IMR-90 (cell line): ENCODE data around the gene CD209. TPM values are rescaled to one million over a fixed set of nuclear protein-coding genes. Genes with fewer than 3 reads are reported as not detected.
"Not testable (repeated sequence)": the region's sequence is repeated elsewhere in the genome, so short reads cannot be mapped to it uniquely, and the experiment has no call there.

Source experiments
- ATAC-seq: fragments of 200-7000 bp; cut with Tn5 transposase; 2 replicates; pipeline ENCODE4 v1.9.1; 2020; ENCODE audit warnings: low read depth, mild to moderate bottlenecking, moderate library complexity
- BruUV-seq: library from RNA; stranded (reverse); fragments of 400-500 nt; replicated peaks from 2 replicates; lab custom pipeline; 2021; lab: Mats Ljungman, UMichigan
- CTCF ChIA-PET: fragments of 300-600 bp; formaldehyde crosslinking; extraction: SDS; loops from one replicate; lab custom pipeline; 2021; ENCODE audit warnings: antibody characterized with exemption; lab: Yijun Ruan, JAX
- POLR2A ChIA-PET: fragments of 300-600 bp; sonication (Branson Sonifier 250); formaldehyde crosslinking; loops from one replicate; lab custom pipeline; 2022; ENCODE audit warnings: antibody characterized with exemption; ENCODE audit not compliant: unreplicated experiment; lab: Charles Lee
- DNase-seq: peaks from one replicate; pipeline ENCODE4 v3.0.0; 2013
- H2AFZ ChIP-seq: replicated peaks from 2 replicates; pipeline ENCODE3; 2013; ENCODE audit warnings: low read length, mild to moderate bottlenecking; ENCODE audit not compliant: poor library complexity
- H2AK5ac ChIP-seq: 2 replicates; pipeline ENCODE4 v1.6.1; 2013; ENCODE audit warnings: low read depth, low read length, inconsistent platforms
- H2AK9ac ChIP-seq: replicated peaks from 2 replicates; pipeline ENCODE3; 2013; ENCODE audit warnings: mild to moderate bottlenecking, low read depth, low read length, moderate library complexity; ENCODE audit not compliant: poor library complexity
- H2BK120ac ChIP-seq: 2 replicates; pipeline ENCODE4 v1.6.1; 2013; ENCODE audit warnings: low read depth, low read length, inconsistent platforms
- H2BK15ac ChIP-seq: 3 replicates; pipeline ENCODE4 v1.6.1; 2013; ENCODE audit warnings: low read depth, low read length, inconsistent platforms
- H2BK20ac ChIP-seq: 2 replicates; pipeline ENCODE4 v1.6.1; 2013; ENCODE audit warnings: low read depth, mild to moderate bottlenecking, inconsistent platforms, low read length, moderate library complexity
- H2BK5ac ChIP-seq: 2 replicates; pipeline ENCODE4 v1.6.1; 2013; ENCODE audit warnings: mild to moderate bottlenecking, low read depth, low read length, inconsistent platforms; ENCODE audit not compliant: poor library complexity, severe bottlenecking
- H3K14ac ChIP-seq: replicated peaks from 2 replicates; pipeline ENCODE4 v1.6.1; 2013; ENCODE audit warnings: low read depth, low read length, inconsistent platforms
- H3K18ac ChIP-seq: 2 replicates; pipeline ENCODE4 v1.6.1; 2013; ENCODE audit warnings: low read depth, low read length, control low read depth
- H3K23ac ChIP-seq: 2 replicates; pipeline ENCODE4 v1.6.1; 2013; ENCODE audit warnings: low read depth, low read length, inconsistent platforms
- H3K27ac ChIP-seq: 2 replicates; pipeline ENCODE4 v1.5.1; 2013; ENCODE audit warnings: mild to moderate bottlenecking, control low read depth, low read length; ENCODE audit not compliant: insufficient read depth
- H3K27me3 ChIP-seq: 2 replicates; pipeline ENCODE4 v1.6.1; 2013; ENCODE audit warnings: low read length; ENCODE audit not compliant: control insufficient read depth, insufficient read depth
- H3K36me3 ChIP-seq: 2 replicates; pipeline ENCODE4 v1.6.1; 2013; ENCODE audit warnings: low read length, mixed read lengths; ENCODE audit not compliant: control insufficient read depth, insufficient read depth
- H3K4ac ChIP-seq: 2 replicates; pipeline ENCODE4 v1.6.1; 2013; ENCODE audit warnings: low read depth, low read length, inconsistent platforms
- H3K4me1 ChIP-seq: 2 replicates; pipeline ENCODE4 v1.6.1; 2013; ENCODE audit warnings: low read length, mixed read lengths; ENCODE audit not compliant: control insufficient read depth, insufficient read depth
- H3K4me2 ChIP-seq: 2 replicates; pipeline ENCODE4 v1.6.1; 2013; ENCODE audit warnings: low read depth, mild to moderate bottlenecking, control low read depth, low read length, moderate library complexity
- H3K4me3 ChIP-seq: 2 replicates; pipeline ENCODE4 v1.5.1; 2013; ENCODE audit warnings: low read depth, mild to moderate bottlenecking, control low read depth, low read length, moderate library complexity; ENCODE audit not compliant: insufficient read depth
- H3K56ac ChIP-seq: 2 replicates; pipeline ENCODE4 v1.6.1; 2013; ENCODE audit warnings: low read length, inconsistent platforms; ENCODE audit not compliant: insufficient read depth; ENCODE audit errors: extremely low read depth
- H3K79me1 ChIP-seq, 2 experiments: 2 replicates each; pipeline ENCODE4 v1.6.1; 2013; ENCODE audit warnings: low read length in 2 of 2, inconsistent platforms in 1 of 2, low read depth in 1 of 2
- H3K9ac ChIP-seq: 2 replicates; pipeline ENCODE4 v1.6.1; 2013; ENCODE audit warnings: low read depth, low read length, control low read depth
- H3K9me1 ChIP-seq: 2 replicates; pipeline ENCODE4 v1.6.1; 2013; ENCODE audit warnings: low read length, inconsistent platforms; ENCODE audit not compliant: insufficient read depth
- H3K9me3 ChIP-seq: 2 replicates; pipeline ENCODE4 v1.6.1; 2013; ENCODE audit warnings: low read length; ENCODE audit not compliant: control insufficient read depth, insufficient read depth
- H4K20me1 ChIP-seq: 2 replicates; pipeline ENCODE4 v1.6.1; 2013; ENCODE audit warnings: low read length, inconsistent platforms; ENCODE audit not compliant: insufficient read depth
- H4K5ac ChIP-seq: 2 replicates; pipeline ENCODE4 v1.6.1; 2013; ENCODE audit warnings: mild to moderate bottlenecking, low read depth, low read length, control low read depth
- H4K8ac ChIP-seq, 2 experiments: 2 replicates each; pipeline ENCODE4 v1.6.1; 2013; ENCODE audit warnings: low read depth in 2 of 2, low read length in 2 of 2, control low read depth in 1 of 2, inconsistent platforms in 1 of 2
- H4K91ac ChIP-seq: 2 replicates; pipeline ENCODE4 v1.6.1; 2013; ENCODE audit warnings: low read depth, low read length, inconsistent platforms; ENCODE audit not compliant: insufficient read depth
- WGBS, 2 experiments: methylation state at CpG; one replicate each; pipeline versions ENCODE4 v1.1.5 to v1.1.7; 2013; ENCODE audit warnings: missing lambda C conversion rate in 2 of 2; ENCODE audit not compliant: insufficient read length in 1 of 2; ENCODE audit errors: extremely low coverage in 2 of 2; 5-methylcytosine and 5-hydroxymethylcytosine counted together
- dilution Hi-C: fragments of 300-500 bp; cut with HindIII; formaldehyde crosslinking; loops from one replicate; pipeline ENCODE4 v1.14.3; 2018; ENCODE audit warnings: low sequenced_read_pairs; ENCODE audit not compliant: unreplicated experiment
- in situ Hi-C: fragments of 300-500 bp; cut with MboI; formaldehyde crosslinking; loops from 3 replicates; pipeline ENCODE4 v1.14.3; 2019; ENCODE audit warnings: low sequenced_read_pairs, inconsistent platforms, mixed read lengths
- intact Hi-C: fragments of 100-400 bp; cut with micrococcal nuclease; formaldehyde crosslinking; loops from 2 replicates; pipeline ENCODE4 v1.10.0; 2022
- polyA plus RNA-seq, 3 experiments: library from polyadenylated mRNA; depleted of rRNA; stranded (reverse); fragments of >200 nt; gene quantifications; 2 replicates each; pipeline ENCODE4 v1.2.3, GENCODE V29; 2012; ENCODE audit warnings: low replicate concordance in 1 of 3
- total RNA-seq: library from RNA; depleted of rRNA; stranded (reverse); fragments of >200 nt; gene quantifications from 2 replicates; pipeline ENCODE4 v1.2.3, GENCODE V29; 2012

Gene CD209
- total and polyA plus RNA-seq, 2 of the 4 experiments (the other 2 are of a cell fraction): not detected

- POLR2A ChIA-PET: not testable (repeated sequence)
Measured at GRCh38 chr19:7746306-7746705, 1.0 kb downstream of the CD209 start.

More at GRCh38 chr19:7746306-7746705, 1.0 kb downstream of the CD209 start:
- H3K14ac ChIP-seq, H3K27me3 ChIP-seq, H3K79me1 ChIP-seq, H4K5ac ChIP-seq, H3K56ac ChIP-seq, in situ Hi-C loops, H3K18ac ChIP-seq, H3K9ac ChIP-seq, H3K36me3 ChIP-seq, H4K91ac ChIP-seq, H2BK15ac ChIP-seq, H3K23ac ChIP-seq, H2AFZ ChIP-seq, BruUV-seq, H3K9me3 ChIP-seq, H3K4me1 ChIP-seq, H3K9me1 ChIP-seq, intact Hi-C loops, H2AK9ac ChIP-seq, H4K20me1 ChIP-seq, H4K8ac ChIP-seq, CTCF ChIA-PET, H3K4me2 ChIP-seq, H3K4ac ChIP-seq, H3K4me3 ChIP-seq, H2BK120ac ChIP-seq, H2BK20ac ChIP-seq, DNase-seq, H2BK5ac ChIP-seq, H3K27ac ChIP-seq, H2AK5ac ChIP-seq, dilution Hi-C loops, ATAC-seq: not testable (repeated sequence)
- 80% methylated on average over 1 of the region's 4 CpGs; no CpG with 5 or more reads in 1 of the 2 experiments for WGBS, 2 experiments
